Measurements from ENCODE around the gene GIMAP1.
"Not testable (repeated sequence)": the region's sequence is repeated elsewhere in the genome, so short reads cannot be mapped to it uniquely, and the experiment has no call there.

GRCh38 chr7:150678601-150679000, 37.8 kb upstream of the GIMAP1 start:
- not testable (repeated sequence) for TF ChIP-seq ZNF416 (CRISPR knock-in tag; IDR thresholded peaks at IDR 0.05); ATF2 (CRISPR knock-in tag; IDR thresholded peaks at IDR 0.05; ENCODE audit: borderline replicate concordance, low read depth); E2F5 (CRISPR knock-in tag; IDR thresholded peaks at IDR 0.05); CTCF (IDR thresholded peaks at IDR 0.05); KAT7 (CRISPR knock-in tag; IDR thresholded peaks at IDR 0.05; ENCODE audit: borderline replicate concordance); PREB (CRISPR knock-in tag; IDR thresholded peaks at IDR 0.05; ENCODE audit: borderline replicate concordance); ELF4 (CRISPR knock-in tag; IDR thresholded peaks at IDR 0.05; ENCODE audit: low read depth); GRHL2 (CRISPR knock-in tag; IDR thresholded peaks at IDR 0.05; ENCODE audit: insufficient replicate concordance, severe bottlenecking)

Data from WTC11 (cell line).